ENCODE data around the gene CIITA.
A peak's percentile ranks its signal among the peaks of the same experiment; 100 is the strongest.

GRCh38 chr16:10964039-10964890 lies 87.3 kb downstream of the CIITA start:
- no peak for TF ChIP-seq POLR2A (IDR thresholded peaks at IDR 0.05)
- peak; percentile 90 to 98 (median 94) for TF ChIP-seq CTCF (IDR thresholded peaks at IDR 0.05)

Measured in heart left ventricle (tissue), 13 donors.